Adrenal gland (tissue), 12 donors: ENCODE data around the gene TMEM114. TPM values are rescaled to one million over a fixed set of nuclear protein-coding genes. Genes with fewer than 3 reads are reported as not detected.

ENCODE experiments used
- DNase-seq, 7 donors: peaks; one replicate each; pipeline ENCODE4 v3.0.0-alpha.2; 2019 to 2020
- H3K27ac ChIP-seq, 5 donors: fragments of 200-600 bp; sonication (generic) in 4 of 5; 1 replicate in 3 of 5; 2 replicates in 2 of 5; pipeline versions ENCODE4 v1.5.1 to v1.8.0; 2016 to 2020; ENCODE audit warnings: mild to moderate bottlenecking in 1 of 5
- H3K27me3 ChIP-seq: fragments of 200-600 bp; 2 replicates; pipeline ENCODE4 v1.8.0; 2021
- H3K36me3 ChIP-seq, 2 donors: fragments of 200-600 bp; replicated peaks in 1 of 2; 1 replicate in 1 of 2; 2 replicates in 1 of 2; pipeline versions ENCODE4 v1.5.1 to v1.8.0; 2018 to 2022
- H3K4me1 ChIP-seq, 2 donors: fragments of 200-600 bp; replicated peaks in 1 of 2; 1 replicate in 1 of 2; 2 replicates in 1 of 2; pipeline versions ENCODE4 v1.5.1 to v1.8.0; 2018 to 2021
- H3K4me3 ChIP-seq, 4 donors: fragments of 200-600 bp; sonication (generic) in 3 of 4; one replicate each; pipeline ENCODE4 v1.5.1; 2016 to 2018
- H3K9me3 ChIP-seq, 3 donors: fragments of 200-600 bp; sonication (generic) in 1 of 3; replicated peaks in 1 of 3; 1 replicate in 2 of 3; 2 replicates in 1 of 3; pipeline versions ENCODE4 v1.5.1 to v1.8.0; 2016 to 2021
- CTCF ChIP-seq, 6 experiments: fragments of 450-650 bp in 4 of 6; fragments of 200-600 bp in 2 of 6; sonication (generic) in 1 of 6; IDR thresholded peaks; 1 replicate in 5 of 6; 2 replicates in 1 of 6; pipeline versions ENCODE4 v1.5.1 to v1.8.0; 2016 to 2021; ENCODE audit warnings: antibody characterized with exemption in 6 of 6, mild to moderate bottlenecking in 2 of 6, moderate library complexity in 1 of 6
- POLR2A ChIP-seq, 2 donors: fragments of 450-650 bp; IDR thresholded peaks; one replicate each; pipeline ENCODE4 v1.6.1; 2017; ENCODE audit warnings: antibody characterized with exemption in 2 of 2, mild to moderate bottlenecking in 2 of 2, moderate library complexity in 1 of 2
- WGBS, 4 donors: extraction: QIAGEN DNeasy Blood & Tissue Kit in 2 of 4; methylation state at CpG; one replicate each; pipeline versions ENCODE4 v1.1.5 to v1.1.7; 2013 to 2017; 5-methylcytosine and 5-hydroxymethylcytosine counted together
- intact Hi-C, 2 donors: fragments of 100-400 bp; cut with DNase I; formaldehyde crosslinking; loops; one replicate each; pipeline versions ENCODE4 v1.14.1 to v1.15.0; 2022 to 2023
- polyA plus RNA-seq, 3 donors: library from polyadenylated mRNA; stranded (reverse); fragments of 200-250 nt in 2 of 3; fragments of 350-450 nt in 1 of 3; fragmentation: Illumina TruSeq in 1 of 3; extraction: RNeasy Lipid Tissue Mini Kit (QIAGEN cat#74804) in 1 of 3; gene quantifications; one replicate each; pipeline ENCODE4 v1.2.3, GENCODE V29; 2013 to 2014
- total RNA-seq, 9 donors: library from RNA; depleted of rRNA in 4 of 9; stranded (reverse); fragments of >200 nt in 4 of 9; fragments of 120-200 nt in 1 of 9; fragmentation: NEBNext Ultra II Directional in 1 of 9; extraction: Animal tissue kit (Norgen Biotek cat#: 25700) in 1 of 9; gene quantifications; one replicate each; pipeline versions ENCODE4 v1.1.0 to v1.2.4, GENCODE V29; 2013 to 2023
- donor health status: healthy with polysubstance abuse.
- donor health status: Bipolar disorder and iron deficiency.
- donor health status: DM: yes; HTN: yes; CAD: no.
- donor health status: DM: no; HTN: no; CAD: no.
- donor health status: DM: no; HTN: no; CAD: no.
- donor health status: DM: yes; HTN: yes; CAD: no.

The TMEM114 gene
- total and polyA plus RNA-seq, 12 donors = 0.24 to 1.1 TPM; not detected in 10

GRCh38 chr16:8519643-8520042, 70.7 kb downstream of the TMEM114 start:
- no peaks in the 10 kb centered on the region for H3K27me3 ChIP-seq
- WGBS, 4 donors = 74 to 85% (median 76%) methylated on average over 3 to 5 of the region's 5 CpGs
- no peak for DNase-seq
- no peak overlapping the region for H3K4me3 ChIP-seq
- H3K9me3 ChIP-seq = no peaks in the 10 kb centered on the region
- intact Hi-C loops = no loop called here
- H3K4me1 ChIP-seq = no peaks in the 10 kb centered on the region
- H3K36me3 ChIP-seq = no peaks in the 10 kb centered on the region
- TF ChIP-seq CTCF (IDR thresholded peaks at IDR 0.05) (no peak), POLR2A (IDR thresholded peaks at IDR 0.05) (no peak)
- no peak overlapping the region for H3K27ac ChIP-seq

Other genes starting within 250 kb of the TMEM114 start
- 10 to 100 TPM in 8 of 9 donors, 1 to 10 TPM in 1; 8.4 to 38.9 (median 23.6) TPM for gene METTL22, start 31.2 kb upstream of the TMEM114 start, total RNA-seq
- 10 to 100 TPM; 19.7 to 67.1 (median 41.6) TPM for gene METTL22, start 31.2 kb upstream of the TMEM114 start, polyA plus RNA-seq
- gene ABAT, start 84.1 kb upstream of the TMEM114 start, total RNA-seq = 10 to 100 TPM; 22.5 to 89.2 (median 29.7) TPM
- 10 to 100 TPM; 12.1 to 37.4 (median 26.1) TPM for gene ABAT, start 84.1 kb upstream of the TMEM114 start, polyA plus RNA-seq
- 10 to 100 TPM in 6 of 9 donors, 1 to 10 TPM in 3; 7.9 to 14.6 (median 13.2) TPM for gene TMEM186, start 207.1 kb upstream of the TMEM114 start, total RNA-seq
- gene TMEM186, start 207.1 kb upstream of the TMEM114 start, polyA plus RNA-seq = 10 to 100 TPM in 1 of 3 donors, 1 to 10 TPM in 2; 8.7 to 15.4 (median 9.3) TPM
- gene PMM2, start 207.3 kb upstream of the TMEM114 start, total RNA-seq = 10 to 100 TPM in 8 of 9 donors, 1 to 10 TPM in 1; 7.4 to 69.9 (median 23.1) TPM
- 10 to 100 TPM; 12.3 to 81.1 (median 29.6) TPM for gene PMM2, start 207.3 kb upstream of the TMEM114 start, polyA plus RNA-seq